Measurements from ENCODE around the gene AREG. TPM values are rescaled to one million over a fixed set of nuclear protein-coding genes. Genes with fewer than 3 reads are reported as not detected.

AREG gene
- total and polyA plus RNA-seq, 2 of the 13 experiments (the other 11 are each of a cell fraction or from before 2014, with no cell fraction given): 6.2 to 7.1 TPM

GRCh38 chr4:74447636-74448233 lies 2.8 kb downstream of the AREG start:
- H3K4me3 ChIP-seq (replicated peaks in 1 of 3; ENCODE audit: insufficient read depth in 1 of 3, low read depth in 2 of 3, low read length in 3 of 3): no peak overlapping the region
- no peak for ATAC-seq
- H3K27ac ChIP-seq (ENCODE audit: extremely low read length, insufficient read depth, low read length): no peak overlapping the region
- no peak for TF ChIP-seq ZNF513 (CRISPR knock-in tag; conservative IDR thresholded peaks at IDR 0.05)
- TF ChIP-seq ZNF766 (CRISPR knock-in tag; IDR thresholded peaks at IDR 0.05; ENCODE audit: borderline replicate concordance): no peak
- no peak for TF ChIP-seq ZNF44 (CRISPR knock-in tag; IDR thresholded peaks at IDR 0.05)
- no peak for TF ChIP-seq ARHGAP35 (CRISPR knock-in tag; IDR thresholded peaks at IDR 0.05; ENCODE audit: borderline replicate concordance)
- no peak for TF ChIP-seq ZNF431 (CRISPR knock-in tag; IDR thresholded peaks at IDR 0.05; ENCODE audit: borderline replicate concordance, low read depth)
- TF ChIP-seq GABPB1 (CRISPR knock-in tag; IDR thresholded peaks at IDR 0.05): no peak
- no peak for TF ChIP-seq ZSCAN31 (CRISPR knock-in tag; IDR thresholded peaks at IDR 0.05; ENCODE audit: low read depth)
- no peak for TF ChIP-seq FOXK1 (CRISPR knock-in tag; IDR thresholded peaks at IDR 0.05; ENCODE audit: borderline replicate concordance, low read depth)
- TF ChIP-seq, protein P1, sequence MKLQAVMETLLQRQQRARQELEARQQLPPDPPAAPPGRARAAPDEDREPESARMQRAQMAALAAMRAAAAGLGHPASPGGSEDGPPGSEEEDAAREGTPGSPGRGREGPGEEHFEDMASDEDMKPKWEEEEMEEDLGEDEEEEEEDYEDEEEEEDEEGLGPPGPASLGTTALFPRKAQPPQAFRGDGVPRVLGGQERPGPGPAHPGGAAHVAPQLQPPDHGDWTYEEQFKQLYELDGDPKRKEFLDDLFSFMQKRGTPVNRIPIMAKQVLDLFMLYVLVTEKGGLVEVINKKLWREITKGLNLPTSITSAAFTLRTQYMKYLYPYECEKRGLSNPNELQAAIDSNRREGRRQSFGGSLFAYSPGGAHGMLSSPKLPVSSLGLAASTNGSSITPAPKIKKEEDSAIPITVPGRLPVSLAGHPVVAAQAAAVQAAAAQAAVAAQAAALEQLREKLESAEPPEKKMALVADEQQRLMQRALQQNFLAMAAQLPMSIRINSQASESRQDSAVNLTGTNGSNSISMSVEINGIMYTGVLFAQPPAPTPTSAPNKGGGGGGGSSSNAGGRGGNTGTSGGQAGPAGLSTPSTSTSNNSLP (IDR thresholded peaks at IDR 0.05; ENCODE audit: low read depth, low read length): no peak
- TF ChIP-seq, protein P2, sequence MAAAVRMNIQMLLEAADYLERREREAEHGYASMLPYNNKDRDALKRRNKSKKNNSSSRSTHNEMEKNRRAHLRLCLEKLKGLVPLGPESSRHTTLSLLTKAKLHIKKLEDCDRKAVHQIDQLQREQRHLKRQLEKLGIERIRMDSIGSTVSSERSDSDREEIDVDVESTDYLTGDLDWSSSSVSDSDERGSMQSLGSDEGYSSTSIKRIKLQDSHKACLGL (CRISPR knock-in tag; IDR thresholded peaks at IDR 0.05): no peak
- TF ChIP-seq TFDP1 (CRISPR knock-in tag; IDR thresholded peaks at IDR 0.05; ENCODE audit: borderline replicate concordance): no peak
- no peak for TF ChIP-seq SOX6 (IDR thresholded peaks at IDR 0.05)
- no peak for TF ChIP-seq SOX6 (CRISPR knock-in tag; IDR thresholded peaks at IDR 0.05)
- no peak for TF ChIP-seq U2AF1 (optimal IDR thresholded peaks at IDR 0.05; ENCODE audit: low read depth, low read length)
- no peak overlapping the region for H3K9ac ChIP-seq (ENCODE audit: insufficient read depth, low read depth, low read length)
- no peaks in the 10 kb centered on the region for H3K27me3 ChIP-seq (ENCODE audit: control insufficient read depth in 1 of 2, insufficient read depth in 2 of 2, low read length in 2 of 2)
- no peaks in the 10 kb centered on the region for H3K4me1 ChIP-seq (ENCODE audit: insufficient read depth, low read length)
- CTCF ChIA-PET (ENCODE audit: low intra/inter-chr PET ratio, low total read pairs): no interaction called here
- H3K36me3 ChIP-seq (replicated peaks in 1 of 2; ENCODE audit: control insufficient read depth in 1 of 2, insufficient read depth in 2 of 2, low read length in 2 of 2): no peaks in the 10 kb centered on the region
- in situ Hi-C loops (cut with HindIII; ENCODE audit: extremely low pct_ligation_motif_present, low pct_unique_long_range_greater_than_20kb): no loop called here
- no TSS peak for BruUV-seq (replicated peaks)
- 64% methylated on average over 5 of the region's 5 CpGs for WGBS (ENCODE audit: low lambda C conversion rate)
- DNase-seq (ENCODE audit: low spot score): no peak
- no peaks in the 10 kb centered on the region for H3K9me3 ChIP-seq (ENCODE audit: low read length)
- no peak overlapping the region for H3K4me2 ChIP-seq (ENCODE audit: low read depth, low read length)
- intact Hi-C loops (cut with micrococcal nuclease; ENCODE audit: unreplicated experiment): no loop called here
- FAIRE-seq: no peak
- H3K79me2 ChIP-seq (ENCODE audit: insufficient read depth, low read length): no peaks in the 10 kb centered on the region
- H2AFZ ChIP-seq (ENCODE audit: low read length): no peak overlapping the region
- POLR2A ChIA-PET: no interaction called here
- H4K20me1 ChIP-seq (ENCODE audit: insufficient read depth, low read length): no peaks in the 10 kb centered on the region

Measured in HepG2 (cell line).